SK-N-SH (cell line): ENCODE measurements around the gene SMCHD1. TPM values are rescaled to one million over a fixed set of nuclear protein-coding genes. Genes with fewer than 3 reads are reported as not detected.

Experiments used
- CTCF ChIA-PET: fragments of 300-600, 350-600 bp; formaldehyde crosslinking; extraction: SDS; loops from one replicate; lab custom pipeline; 2021; lab: Yijun Ruan, JAX
- POLR2A ChIA-PET: fragments of 350-600 bp; sonication (Branson Sonifier 250); formaldehyde crosslinking; extraction: SDS; loops from one replicate; lab custom pipeline; 2020; ENCODE audit warnings: antibody characterized with exemption, inconsistent platforms; lab: Yijun Ruan, JAX
- DNase-seq: peaks from one replicate; pipeline ENCODE4 v3.0.0; 2012
- H2AFZ ChIP-seq: fragments of 200-600 bp; sonication (generic); 2 replicates; pipeline ENCODE4 v1.8.1; 2016; ENCODE audit warnings: antibody characterized with exemption, mild to moderate bottlenecking, low read depth
- H3F3A ChIP-seq: fragments of 200-600 bp; sonication (generic); replicated peaks from 2 replicates; pipeline ENCODE3; 2016; ENCODE audit warnings: antibody characterized with exemption, mild to moderate bottlenecking; ENCODE audit not compliant: insufficient read depth
- H3K27ac ChIP-seq, 2 experiments: fragments of 200-500 bp in 1 of 2; fragments of 200-600 bp in 1 of 2; sonication (Bioruptor generic) in 1 of 2; sonication (generic), shearing (Covaris generic) in 1 of 2; 2 replicates each; pipeline versions ENCODE4 v1.5.1 to v1.6.1; 2014 to 2016; ENCODE audit warnings: low read depth in 2 of 2, inconsistent platforms in 1 of 2, low read length in 1 of 2, mild to moderate bottlenecking in 1 of 2, mixed read lengths in 1 of 2
- H3K27me3 ChIP-seq: fragments of 200-600 bp; sonication (generic), shearing (Covaris generic); 2 replicates; pipeline ENCODE4 v1.6.1; 2016; ENCODE audit warnings: mixed run types; ENCODE audit not compliant: insufficient read depth
- H3K36me3 ChIP-seq, 2 experiments: fragments of 200-500 bp in 1 of 2; fragments of 200-600 bp in 1 of 2; sonication (Bioruptor generic) in 1 of 2; sonication (generic) in 1 of 2; replicated peaks in 1 of 2; 2 replicates each; pipeline versions ENCODE3 to v1.5.1; 2014 to 2016; ENCODE audit warnings: low read length in 1 of 2, mild to moderate bottlenecking in 1 of 2; ENCODE audit not compliant: insufficient read depth in 2 of 2, control insufficient read depth in 1 of 2
- H3K4me1 ChIP-seq, 2 experiments: fragments of 200-500 bp in 1 of 2; fragments of 200-600 bp in 1 of 2; sonication (Bioruptor generic) in 1 of 2; sonication (generic), shearing (Covaris generic) in 1 of 2; 2 replicates each; pipeline versions ENCODE4 v1.5.1 to v1.6.1; 2014 to 2016; ENCODE audit warnings: low read depth in 1 of 2, low read length in 1 of 2, mixed run types in 1 of 2; ENCODE audit not compliant: insufficient read depth in 2 of 2, control insufficient read depth in 1 of 2
- H3K4me2 ChIP-seq: fragments of 200-600 bp; sonication (generic), shearing (Covaris generic); 2 replicates; pipeline ENCODE4 v1.6.1; 2017; ENCODE audit warnings: mixed run types
- H3K4me3 ChIP-seq, 2 experiments: fragments of 200-500 bp in 1 of 2; fragments of 200-600 bp in 1 of 2; sonication (Bioruptor generic) in 1 of 2; sonication (generic), shearing (Covaris generic) in 1 of 2; 2 replicates each; pipeline versions ENCODE4 v1.5.1 to v1.8.1; 2014 to 2016; ENCODE audit warnings: low read depth in 2 of 2, inconsistent platforms in 1 of 2, low read length in 1 of 2, mild to moderate bottlenecking in 1 of 2, mixed read lengths in 1 of 2, moderate library complexity in 1 of 2
- H3K79me2 ChIP-seq: fragments of 200-600 bp; sonication (generic); 2 replicates; pipeline ENCODE4 v1.8.1; 2017; ENCODE audit warnings: mild to moderate bottlenecking; ENCODE audit not compliant: insufficient read depth
- H3K9ac ChIP-seq: fragments of 200-600 bp; sonication (generic); 2 replicates; pipeline ENCODE4 v1.6.1; 2017; ENCODE audit warnings: mixed run types
- H3K9me2 ChIP-seq: fragments of 200-600 bp; sonication (generic); 2 replicates; pipeline ENCODE4 v1.6.1; 2017; ENCODE audit warnings: mixed run types
- H3K9me3 ChIP-seq: fragments of 200-600 bp; sonication (generic); 2 replicates; pipeline ENCODE4 v1.6.1; 2017; ENCODE audit warnings: mixed run types, mild to moderate bottlenecking, moderate library complexity
- H4K20me1 ChIP-seq: fragments of 200-600 bp; sonication (generic); 2 replicates; pipeline ENCODE4 v1.6.1; 2017; ENCODE audit warnings: mild to moderate bottlenecking, mixed run types; ENCODE audit not compliant: insufficient read depth
- CHD2 ChIP-seq: fragments of 150-350 bp; IDR thresholded peaks from 2 replicates; pipeline ENCODE4 v1.6.1; 2018; ENCODE audit warnings: low read length; ENCODE audit not compliant: partially characterized antibody
- EP300 ChIP-seq, 2 experiments: IDR thresholded peaks; 2 replicates each; pipeline versions ENCODE4 v1.4.0 to v1.6.1; 2012; ENCODE audit warnings: borderline replicate concordance in 1 of 2, low read depth in 1 of 2, low read length in 1 of 2
- FOSL2 ChIP-seq: IDR thresholded peaks from 2 replicates; pipeline ENCODE4 v1.4.0; 2012; ENCODE audit warnings: low read depth, mild to moderate bottlenecking, moderate library complexity, borderline replicate concordance
- GABPA ChIP-seq: IDR thresholded peaks from 2 replicates; pipeline ENCODE4 v1.4.0; 2012; ENCODE audit warnings: low read depth, mild to moderate bottlenecking
- GATA2 ChIP-seq: sonication (generic); formaldehyde crosslinking; IDR thresholded peaks from 2 replicates; pipeline ENCODE4 v1.5.0; 2020; ENCODE audit warnings: mild to moderate bottlenecking, missing genetic modification reagents
- MEF2A ChIP-seq: IDR thresholded peaks from 2 replicates; pipeline ENCODE4 v1.4.0; 2012; ENCODE audit warnings: low read depth, borderline replicate concordance
- MXI1 ChIP-seq: IDR thresholded peaks from 2 replicates; pipeline ENCODE4 v1.6.1; 2012; ENCODE audit warnings: mild to moderate bottlenecking, low read depth, low read length, improper control_type of control experiment
- RCOR1 ChIP-seq: fragments of 150-350 bp; IDR thresholded peaks from 2 replicates; pipeline ENCODE4 v1.6.1; 2017; ENCODE audit warnings: antibody characterized with exemption, low read length
- SIN3A ChIP-seq: IDR thresholded peaks from 2 replicates; pipeline ENCODE4 v1.6.1; 2012; ENCODE audit warnings: low read depth, mild to moderate bottlenecking, low read length, moderate library complexity, borderline replicate concordance
- YY1 ChIP-seq: IDR thresholded peaks from 2 replicates; pipeline ENCODE4 v1.4.0; 2012; ENCODE audit warnings: low read depth, mild to moderate bottlenecking
- WGBS: methylation state at CpG from one replicate; pipeline ENCODE4 v1.1.6; 2017; ENCODE audit warnings: low lambda C conversion rate; 5-methylcytosine and 5-hydroxymethylcytosine counted together
- polyA plus RNA-seq, 3 experiments: library from polyadenylated mRNA; depleted of rRNA; stranded (reverse); fragments of >200 nt; gene quantifications; 2 replicates each; pipeline ENCODE4 v1.2.3, GENCODE V29; 2012
- TF ChIP-seq, protein P1 (sequence below): IDR thresholded peaks from 2 replicates; pipeline ENCODE4; 2012
- TF ChIP-seq, protein P2 (sequence below): fragments of 150-350 bp; IDR thresholded peaks from 2 replicates; pipeline ENCODE4 v1.6.1; 2017; ENCODE audit warnings: antibody characterized with exemption, low read length, low read depth, borderline replicate concordance
- TF ChIP-seq, protein P3 (sequence below): IDR thresholded peaks from 2 replicates; pipeline ENCODE4 v1.6.1; 2012; ENCODE audit warnings: mild to moderate bottlenecking, low read depth, low read length, moderate library complexity
- TF ChIP-seq, protein P4 (sequence below): IDR thresholded peaks from 2 replicates; pipeline ENCODE4 v1.4.0; 2012; ENCODE audit warnings: low read depth

Gene SMCHD1
- polyA plus RNA-seq, 1 of the 3 experiments (the other 2 are of a cell fraction) = 8.9 TPM

DNA sequence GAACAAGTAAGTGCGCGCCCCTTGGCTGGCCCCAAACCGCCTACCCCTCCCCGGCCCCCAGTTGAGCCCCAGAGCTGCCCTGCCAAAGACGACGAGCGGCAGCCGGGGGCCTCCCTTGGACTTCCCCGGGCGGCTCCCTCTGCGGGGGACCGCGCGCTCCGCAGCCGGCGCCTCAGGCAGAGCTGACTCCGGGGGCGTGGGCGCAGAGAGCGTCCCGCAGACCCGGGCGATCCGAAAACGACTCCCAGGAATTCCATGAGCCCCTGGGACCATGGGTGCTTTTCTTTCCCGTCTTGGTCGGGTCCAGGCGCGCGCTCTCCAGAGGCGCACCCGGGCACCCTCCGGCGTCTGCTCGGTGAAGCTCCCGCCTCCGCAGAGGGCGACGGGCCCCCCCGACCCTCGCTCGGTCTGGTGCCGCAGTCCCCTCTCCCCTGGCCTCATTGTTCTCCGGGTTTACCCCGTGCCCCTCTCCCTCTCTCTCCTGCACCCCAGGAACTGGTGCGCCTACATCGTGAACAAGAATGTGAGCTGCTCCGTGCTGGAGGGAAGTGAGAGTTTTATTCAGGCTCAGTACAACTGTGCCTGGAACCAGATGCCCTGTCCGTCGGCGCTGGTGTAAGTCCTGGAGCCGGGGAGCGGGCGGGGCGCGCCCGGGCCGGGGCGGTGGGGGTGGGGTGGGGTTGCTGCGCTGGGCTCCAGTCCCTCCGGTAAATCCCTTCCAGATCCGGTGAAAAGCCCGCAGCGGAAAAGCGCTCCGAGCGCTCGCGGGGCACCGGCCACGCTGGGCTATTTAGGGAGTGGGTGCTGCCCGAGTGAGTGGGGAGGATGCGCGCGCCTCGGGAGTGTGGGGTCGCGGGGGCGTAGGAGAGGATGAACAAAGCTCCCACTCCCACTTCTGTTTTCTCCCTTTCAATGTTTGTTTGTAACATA lies 192.1 kb downstream of the SMCHD1 start:
- no peak overlapping the region for H3K9ac ChIP-seq
- H3K4me2 ChIP-seq = peak overlapping the region; percentile 59; the same call in 1 of the 2 replicates

More for the DNA sequence above, 192.1 kb downstream of the SMCHD1 start:
- H3K79me2 ChIP-seq = no peaks in the 10 kb centered on the region
- ChIA-PET CTCF (interaction anchor here (0.7 kb wide), 1 partner anchor 127 kb away, joined by 3 read pairs; no protein-coding TSS in a partner anchor), POLR2A (interaction anchor here (0.5 kb wide), 1 partner anchor 77 kb away, joined by 4 read pairs; no protein-coding TSS in a partner anchor)
- H2AFZ ChIP-seq = no peak overlapping the region
- WGBS = 3% methylated on average over 26 of the region's 80 CpGs
- no peaks in the 10 kb centered on the region; a peak in 1 of 4 replicates for H3K4me1 ChIP-seq
- no peaks in the 10 kb centered on the region for H3K9me2 ChIP-seq
- no peak overlapping the region; a peak in 1 of 4 replicates for H3K4me3 ChIP-seq
- no peak for TF ChIP-seq MXI1
- TF ChIP-seq, protein P1, sequence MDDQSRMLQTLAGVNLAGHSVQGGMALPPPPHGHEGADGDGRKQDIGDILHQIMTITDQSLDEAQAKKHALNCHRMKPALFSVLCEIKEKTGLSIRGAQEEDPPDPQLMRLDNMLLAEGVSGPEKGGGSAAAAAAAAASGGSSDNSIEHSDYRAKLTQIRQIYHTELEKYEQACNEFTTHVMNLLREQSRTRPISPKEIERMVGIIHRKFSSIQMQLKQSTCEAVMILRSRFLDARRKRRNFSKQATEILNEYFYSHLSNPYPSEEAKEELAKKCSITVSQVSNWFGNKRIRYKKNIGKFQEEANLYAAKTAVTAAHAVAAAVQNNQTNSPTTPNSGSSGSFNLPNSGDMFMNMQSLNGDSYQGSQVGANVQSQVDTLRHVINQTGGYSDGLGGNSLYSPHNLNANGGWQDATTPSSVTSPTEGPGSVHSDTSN = no peak
- TF ChIP-seq, protein P2, sequence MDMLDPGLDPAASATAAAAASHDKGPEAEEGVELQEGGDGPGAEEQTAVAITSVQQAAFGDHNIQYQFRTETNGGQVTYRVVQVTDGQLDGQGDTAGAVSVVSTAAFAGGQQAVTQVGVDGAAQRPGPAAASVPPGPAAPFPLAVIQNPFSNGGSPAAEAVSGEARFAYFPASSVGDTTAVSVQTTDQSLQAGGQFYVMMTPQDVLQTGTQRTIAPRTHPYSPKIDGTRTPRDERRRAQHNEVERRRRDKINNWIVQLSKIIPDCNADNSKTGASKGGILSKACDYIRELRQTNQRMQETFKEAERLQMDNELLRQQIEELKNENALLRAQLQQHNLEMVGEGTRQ = no peak
- TF ChIP-seq EP300 (IDR thresholded peaks at IDR 0.05; ENCODE audit: borderline replicate concordance in 1 of 2, low read depth in 1 of 2, low read length in 1 of 2) = no peak
- TF ChIP-seq YY1 = no peak
- no peak for TF ChIP-seq FOSL2
- TF ChIP-seq, protein P3, sequence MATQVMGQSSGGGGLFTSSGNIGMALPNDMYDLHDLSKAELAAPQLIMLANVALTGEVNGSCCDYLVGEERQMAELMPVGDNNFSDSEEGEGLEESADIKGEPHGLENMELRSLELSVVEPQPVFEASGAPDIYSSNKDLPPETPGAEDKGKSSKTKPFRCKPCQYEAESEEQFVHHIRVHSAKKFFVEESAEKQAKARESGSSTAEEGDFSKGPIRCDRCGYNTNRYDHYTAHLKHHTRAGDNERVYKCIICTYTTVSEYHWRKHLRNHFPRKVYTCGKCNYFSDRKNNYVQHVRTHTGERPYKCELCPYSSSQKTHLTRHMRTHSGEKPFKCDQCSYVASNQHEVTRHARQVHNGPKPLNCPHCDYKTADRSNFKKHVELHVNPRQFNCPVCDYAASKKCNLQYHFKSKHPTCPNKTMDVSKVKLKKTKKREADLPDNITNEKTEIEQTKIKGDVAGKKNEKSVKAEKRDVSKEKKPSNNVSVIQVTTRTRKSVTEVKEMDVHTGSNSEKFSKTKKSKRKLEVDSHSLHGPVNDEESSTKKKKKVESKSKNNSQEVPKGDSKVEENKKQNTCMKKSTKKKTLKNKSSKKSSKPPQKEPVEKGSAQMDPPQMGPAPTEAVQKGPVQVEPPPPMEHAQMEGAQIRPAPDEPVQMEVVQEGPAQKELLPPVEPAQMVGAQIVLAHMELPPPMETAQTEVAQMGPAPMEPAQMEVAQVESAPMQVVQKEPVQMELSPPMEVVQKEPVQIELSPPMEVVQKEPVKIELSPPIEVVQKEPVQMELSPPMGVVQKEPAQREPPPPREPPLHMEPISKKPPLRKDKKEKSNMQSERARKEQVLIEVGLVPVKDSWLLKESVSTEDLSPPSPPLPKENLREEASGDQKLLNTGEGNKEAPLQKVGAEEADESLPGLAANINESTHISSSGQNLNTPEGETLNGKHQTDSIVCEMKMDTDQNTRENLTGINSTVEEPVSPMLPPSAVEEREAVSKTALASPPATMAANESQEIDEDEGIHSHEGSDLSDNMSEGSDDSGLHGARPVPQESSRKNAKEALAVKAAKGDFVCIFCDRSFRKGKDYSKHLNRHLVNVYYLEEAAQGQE = no peak
- TF ChIP-seq, protein P4, sequence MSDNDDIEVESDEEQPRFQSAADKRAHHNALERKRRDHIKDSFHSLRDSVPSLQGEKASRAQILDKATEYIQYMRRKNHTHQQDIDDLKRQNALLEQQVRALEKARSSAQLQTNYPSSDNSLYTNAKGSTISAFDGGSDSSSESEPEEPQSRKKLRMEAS = no peak
- no peak for TF ChIP-seq RCOR1
- TF ChIP-seq CHD2 = no peak
- TF ChIP-seq SIN3A = no peak
- TF ChIP-seq GABPA = no peak
- no peak for TF ChIP-seq MEF2A
- no peak for TF ChIP-seq GATA2 (CRISPR knock-in tag)
- no peaks in the 10 kb centered on the region for H3K9me3 ChIP-seq
- H3K27ac ChIP-seq = no peak overlapping the region
- peaks cover 56% of the 10 kb centered on the region for H3K27me3 ChIP-seq
- no peaks in the 10 kb centered on the region for H3K36me3 ChIP-seq
- peak; percentile 72 for DNase-seq
- no peaks in the 10 kb centered on the region for H4K20me1 ChIP-seq
- no peaks in the 10 kb centered on the region for H3F3A ChIP-seq
